GM18909 (cell line): ENCODE measurements around the gene SMTNL2.
"Not testable (repeated sequence)": the region's sequence is repeated elsewhere in the genome, so short reads cannot be mapped to it uniquely, and the experiment has no call there.

ENCODE experiments used
- ATAC-seq: cut with Tn5 transposase; IDR thresholded peaks from one replicate; pipeline ENCODE4 v1.9.1; 2021; ENCODE audit warnings: mild to moderate bottlenecking; ENCODE audit not compliant: unreplicated experiment, poor library complexity

Gene SMTNL2

DNA sequence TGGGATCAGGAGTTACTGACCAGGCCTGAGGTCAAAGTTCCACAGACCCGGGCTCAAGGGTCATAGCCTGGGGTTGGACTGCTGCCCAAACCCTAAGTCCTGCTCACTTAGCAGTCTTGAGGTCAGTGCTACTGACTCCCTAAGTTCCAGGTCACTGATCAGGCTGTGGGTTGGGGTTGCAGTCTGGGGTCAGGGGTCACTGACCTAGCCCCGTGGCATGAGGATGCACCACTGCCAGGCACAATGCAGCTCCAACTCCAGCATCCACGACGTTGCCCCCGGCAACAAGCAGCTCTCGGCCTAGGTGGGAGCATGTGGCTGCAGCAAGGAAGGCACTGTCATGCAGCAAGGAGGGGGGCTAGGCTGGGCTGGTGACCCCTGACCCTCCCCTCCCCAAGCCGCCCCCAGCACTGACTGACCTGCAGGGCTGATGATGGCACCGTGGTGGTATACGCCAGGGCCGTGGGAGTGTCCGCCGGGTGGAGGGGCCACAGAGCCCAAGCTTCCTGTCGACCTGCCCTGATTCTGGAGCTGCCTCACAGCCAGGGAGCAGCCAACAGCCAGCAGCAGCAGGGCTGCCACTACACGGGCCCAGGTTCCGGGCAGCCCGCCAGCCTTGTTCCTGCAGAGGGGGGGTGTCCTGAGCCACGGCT is 25.1 kb upstream of the SMTNL2 start:
- no peak for ATAC-seq

DNA sequence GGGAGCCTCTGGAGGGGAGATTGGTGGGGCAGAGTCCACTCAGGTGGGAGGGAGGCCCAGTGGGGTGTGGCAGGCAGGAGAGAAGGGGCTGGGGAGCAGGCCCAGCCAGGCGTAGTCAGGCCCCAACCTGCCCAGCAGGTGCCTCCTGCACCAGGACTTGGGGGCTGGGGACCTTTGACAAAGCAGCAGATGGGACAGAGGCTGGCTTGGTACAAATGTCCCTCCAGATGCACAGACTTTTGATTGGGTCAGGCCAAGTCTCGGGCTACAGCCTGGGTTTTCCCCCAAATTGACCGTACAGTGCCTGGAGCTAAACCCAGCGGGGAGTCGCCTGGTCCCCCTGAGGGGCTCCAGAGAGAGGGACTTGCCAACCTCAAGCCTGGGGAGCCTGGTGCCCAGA is 24.4 kb upstream of the SMTNL2 start:
- ATAC-seq, result no peak

DNA sequence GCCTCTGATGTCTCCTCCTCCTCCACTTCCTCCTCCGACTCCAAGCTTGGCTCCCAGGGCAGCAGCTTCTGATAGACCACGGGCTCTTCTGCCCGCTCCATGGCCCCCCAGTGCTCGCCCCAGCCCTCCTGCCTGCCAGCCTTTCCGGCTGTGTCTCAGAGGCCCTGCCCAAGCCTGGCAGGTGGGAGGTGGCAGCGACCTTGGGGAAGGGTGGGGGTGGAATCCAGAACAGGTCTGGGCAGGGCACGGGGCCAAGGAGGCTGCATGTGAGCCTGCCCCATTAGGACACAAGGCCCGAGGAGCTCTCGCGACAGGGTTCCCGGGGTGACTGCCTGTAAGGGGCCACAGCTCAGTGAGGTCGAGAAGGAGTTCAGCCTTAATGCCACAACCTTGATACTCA is 23.9 kb upstream of the SMTNL2 start, which contains the start of gene GGT6:
GGT6 (minus strand) TSS at position 157 of the 400 bp plus-strand sequence; CDS start at position 101, 56 bp downstream.
- ATAC-seq, result no peak

DNA sequence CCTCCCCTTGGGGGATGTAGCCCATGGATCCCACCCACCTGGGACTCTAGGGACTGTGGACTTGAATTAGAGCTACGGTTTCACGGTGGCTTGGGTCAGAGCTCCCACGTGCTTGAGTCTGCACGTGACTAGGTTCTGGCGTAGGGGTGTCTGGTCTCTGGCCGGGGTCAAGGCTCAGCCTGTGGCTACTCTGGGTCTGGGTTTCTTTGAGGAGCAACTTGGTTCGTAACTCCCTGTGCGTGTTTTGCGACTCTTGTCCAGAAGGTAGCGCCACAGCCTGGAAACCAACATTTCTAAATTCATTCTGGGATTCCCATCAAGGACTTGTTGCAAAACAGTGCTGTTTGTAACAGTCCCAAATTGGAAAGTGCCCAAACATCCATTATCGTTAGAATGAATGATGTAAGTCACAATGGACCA is 23.5 kb upstream of the SMTNL2 start:
- no peak for ATAC-seq

DNA sequence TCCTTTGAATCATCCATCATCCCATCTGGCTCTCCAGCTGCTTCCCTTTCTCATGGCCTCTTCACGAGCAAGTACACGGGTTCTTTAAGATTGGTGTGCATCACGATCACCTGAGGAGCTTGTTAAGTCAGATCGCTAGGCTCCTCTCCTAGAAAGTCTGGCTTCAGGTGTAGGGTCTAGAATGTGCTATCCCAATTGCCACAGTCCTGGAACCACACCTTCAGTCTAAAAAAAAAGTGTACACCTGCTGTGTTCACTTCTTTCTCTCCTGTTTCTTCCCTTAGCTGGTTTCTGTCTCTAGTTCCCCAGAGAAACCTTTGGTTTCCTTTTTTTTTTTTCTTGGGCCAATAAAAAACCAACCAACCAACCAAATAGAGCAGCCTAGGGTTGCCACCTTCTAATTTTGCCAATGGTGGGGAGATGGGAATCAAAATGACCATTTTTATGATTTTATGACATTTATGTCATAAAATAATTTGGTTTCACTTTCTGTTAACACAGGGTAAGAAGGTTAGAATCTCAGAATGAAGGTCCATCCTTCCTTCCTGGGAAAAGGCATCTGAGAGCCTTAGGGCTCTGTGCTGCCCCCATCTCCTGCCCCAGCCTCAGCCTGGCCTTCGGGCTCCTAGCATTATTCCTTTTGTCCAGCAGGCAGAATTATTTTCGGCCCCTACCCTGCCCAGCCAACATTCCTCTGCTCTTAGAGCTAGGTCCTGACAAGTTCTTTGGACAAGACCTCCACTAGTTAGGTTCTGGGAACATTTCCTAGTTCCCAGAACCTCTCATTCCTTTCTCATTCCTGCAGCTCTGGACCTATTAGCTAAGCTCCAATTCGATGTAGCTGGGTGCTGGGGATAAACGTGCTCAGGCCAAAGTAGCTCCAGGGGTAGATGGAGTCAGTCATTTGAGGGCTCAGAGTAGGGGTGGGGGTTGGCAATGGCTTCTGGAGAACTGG is 22.0 kb upstream of the SMTNL2 start:
- no peak for ATAC-seq

DNA sequence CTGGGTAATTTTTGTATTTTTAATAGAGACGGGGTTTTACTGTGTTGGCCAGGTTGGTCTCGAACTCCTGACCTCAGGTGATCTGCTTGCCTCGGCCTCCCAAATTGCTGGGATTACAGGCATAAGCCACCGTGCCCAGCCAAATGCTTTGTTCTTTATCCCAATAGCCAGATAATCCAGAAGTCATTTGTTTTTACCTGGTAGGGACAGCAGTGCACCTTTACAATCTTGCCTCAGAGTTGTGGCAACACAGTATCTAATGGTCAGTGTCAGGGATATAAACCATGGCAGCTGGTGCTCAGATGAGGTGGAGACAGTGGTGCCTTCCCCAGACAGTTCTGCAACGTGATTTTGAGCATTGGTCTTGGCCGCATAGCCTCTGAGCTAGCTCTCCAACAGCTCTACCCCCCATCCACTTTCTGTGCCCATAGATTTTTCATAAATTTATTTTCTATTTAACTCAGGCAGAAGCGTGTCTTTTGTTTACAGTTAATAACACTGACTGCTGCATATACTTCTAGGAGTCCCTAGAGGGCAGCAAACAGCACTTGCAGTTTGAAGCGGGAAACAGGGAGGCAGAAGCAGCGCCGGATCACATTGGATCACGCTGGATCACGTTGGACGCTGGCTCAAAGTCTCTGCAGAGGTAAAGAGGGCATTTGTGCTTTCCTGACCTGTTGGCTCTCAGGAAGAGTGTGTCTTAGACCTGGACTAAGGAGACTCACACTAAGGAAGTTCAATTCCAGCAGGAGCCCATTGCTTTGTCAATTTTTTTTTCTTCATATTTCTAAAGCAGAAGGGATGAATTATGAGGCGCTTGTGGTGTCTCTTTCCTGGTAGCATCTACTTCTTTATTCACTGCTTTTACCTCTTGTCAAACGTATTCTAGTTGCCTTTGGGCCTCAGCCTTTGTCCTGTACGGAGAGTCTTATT is 18.9 kb upstream of the SMTNL2 start:
- no peak for ATAC-seq

DNA sequence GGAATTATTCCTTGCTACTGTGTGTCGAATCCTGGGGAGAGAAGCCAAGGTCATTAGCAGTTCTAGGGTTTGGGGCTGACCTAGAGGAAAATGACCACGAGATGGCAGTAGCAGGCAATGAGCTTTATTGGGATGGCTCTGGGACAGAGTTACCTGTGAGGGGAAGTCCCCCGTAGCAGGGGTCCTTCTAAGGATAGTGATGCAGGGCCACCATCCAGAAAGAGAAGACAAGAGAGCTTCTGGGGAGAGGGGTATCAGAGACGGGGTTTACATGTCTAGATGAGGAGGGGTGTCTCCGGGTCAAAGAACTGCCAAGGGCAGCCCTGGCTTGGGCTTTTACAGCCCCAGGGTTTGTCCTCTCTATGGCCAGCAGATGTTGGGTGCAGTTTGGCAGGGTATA is 17.5 kb upstream of the SMTNL2 start:
- no peak for ATAC-seq

DNA sequence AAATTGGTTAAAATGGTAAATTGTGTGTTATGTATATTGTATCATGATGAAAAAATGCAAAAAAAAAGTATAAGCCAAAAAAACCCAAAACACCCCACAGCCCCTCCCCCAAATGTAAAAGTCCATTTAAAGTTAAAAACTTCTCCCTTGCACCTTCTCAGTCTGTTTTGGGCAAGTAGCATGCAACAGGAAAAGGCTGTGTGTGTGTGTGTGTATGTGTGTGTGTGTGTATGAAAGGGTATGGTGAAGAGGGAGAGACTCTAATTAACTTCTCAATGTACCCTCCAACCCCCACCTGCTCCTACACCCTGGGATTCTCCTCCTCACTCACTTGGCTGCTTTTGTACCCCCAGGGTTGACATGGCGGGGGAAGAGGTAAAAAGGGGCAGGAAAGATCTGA is 14.7 kb upstream of the SMTNL2 start:
- ATAC-seq, result no peak

DNA sequence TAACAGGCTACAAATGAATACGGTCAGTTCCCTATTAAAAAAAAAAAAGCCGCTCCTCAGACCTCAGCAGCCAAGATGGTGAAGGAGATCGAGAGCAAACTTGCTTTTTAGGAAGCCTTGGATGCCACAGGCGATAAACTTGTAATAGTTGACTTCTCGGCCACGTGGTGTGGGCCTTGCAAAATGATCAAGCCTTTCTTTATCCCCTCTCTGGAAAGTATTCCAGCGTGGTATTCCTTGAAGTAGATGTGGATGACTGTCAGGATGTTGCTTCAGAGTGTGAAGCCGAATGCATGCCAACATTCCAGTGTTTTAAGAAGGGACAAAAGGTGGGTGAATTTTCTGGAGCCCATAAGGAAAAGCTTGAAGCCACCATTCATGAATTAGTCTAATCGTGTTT is 12.2 kb upstream of the SMTNL2 start:
- ATAC-seq, result no peak

DNA sequence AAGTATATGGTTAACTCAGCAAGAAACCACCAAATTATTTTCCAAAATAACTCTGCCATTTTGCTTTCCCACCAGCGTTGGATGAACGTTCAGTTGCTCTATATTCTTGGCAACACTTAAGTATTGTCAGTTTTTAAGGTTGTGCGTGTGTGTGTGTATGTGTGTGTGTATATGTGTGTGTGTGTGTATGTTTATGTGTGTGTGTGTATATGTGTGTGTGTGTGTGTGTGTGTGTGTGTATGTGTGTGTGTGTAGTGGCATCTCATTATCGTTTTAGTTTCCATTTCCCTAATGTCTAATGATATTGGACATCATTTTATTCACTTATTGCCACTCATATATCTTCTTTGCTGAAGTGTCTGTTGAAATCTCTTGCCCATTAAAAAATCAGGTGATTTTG is 11.2 kb upstream of the SMTNL2 start:
- no peak for ATAC-seq

DNA sequence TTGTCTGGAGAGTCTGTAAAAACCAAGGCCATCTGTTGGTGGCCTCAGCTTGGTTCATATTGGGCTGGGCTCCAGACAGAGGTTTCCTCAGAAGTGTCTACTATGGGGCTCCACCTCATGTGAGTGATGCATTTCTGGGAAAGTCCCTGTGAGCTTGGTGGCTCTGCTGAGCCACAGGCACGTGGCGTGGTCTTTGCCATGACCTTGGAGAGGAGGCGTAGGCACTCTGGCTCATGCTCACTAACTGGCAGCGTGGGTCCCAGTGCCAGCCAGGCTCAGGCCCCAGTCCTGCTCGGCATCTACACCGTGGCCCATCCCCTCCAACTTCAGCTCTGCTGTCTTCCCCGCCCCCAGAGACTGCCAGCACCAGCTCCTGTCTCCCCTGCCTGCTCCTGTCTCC is 10.7 kb upstream of the SMTNL2 start:
- ATAC-seq, result no peak

DNA sequence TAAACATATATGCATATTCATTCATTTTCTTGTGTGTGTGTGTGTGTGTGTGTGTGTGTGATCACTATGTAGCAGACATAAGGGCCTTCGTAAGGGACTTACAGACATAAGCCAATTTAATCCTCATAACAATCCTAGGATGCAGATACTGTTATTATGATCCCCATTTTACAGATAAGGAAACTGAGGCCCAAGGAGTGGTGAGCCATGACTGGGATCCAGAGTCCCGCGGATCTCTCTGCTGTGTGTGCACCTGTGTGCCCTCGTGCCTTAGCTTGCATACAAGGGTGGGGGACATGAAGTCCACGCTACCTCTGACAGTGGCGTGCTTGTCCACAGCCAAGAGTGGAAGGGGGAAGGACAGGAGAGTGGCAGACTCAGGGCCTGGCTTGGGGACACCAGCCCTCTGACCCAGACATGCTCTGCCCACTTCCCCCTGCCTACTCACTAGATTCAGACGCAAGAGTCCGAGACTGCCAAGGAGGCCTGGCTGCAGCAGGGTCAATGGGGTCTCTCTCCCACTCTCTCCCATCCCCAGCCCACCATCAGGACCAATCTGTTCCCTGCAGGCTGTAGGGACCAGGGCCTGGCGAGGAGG is 9.8 kb upstream of the SMTNL2 start:
- ATAC-seq, result no peak

DNA sequence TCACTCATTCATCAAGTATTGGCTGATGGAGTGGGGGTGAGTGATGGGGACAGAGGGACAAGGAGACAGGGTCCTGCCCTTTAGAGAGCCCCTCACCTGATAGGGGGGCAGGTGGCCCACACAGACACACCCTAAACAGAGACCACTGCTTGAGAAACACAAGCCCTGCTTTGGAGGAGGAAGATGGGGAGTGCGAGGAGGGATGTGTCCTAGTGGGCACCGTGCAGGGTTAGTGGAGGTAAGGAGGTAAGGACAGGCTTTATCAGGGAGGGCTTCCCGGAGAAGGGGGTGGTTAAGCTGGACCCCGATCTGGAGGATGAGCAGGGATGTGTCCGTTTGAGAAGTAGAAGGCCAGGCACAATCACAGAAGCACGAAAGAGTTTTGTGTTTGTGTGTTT is 8.2 kb upstream of the SMTNL2 start:
- ATAC-seq, result no peak

DNA sequence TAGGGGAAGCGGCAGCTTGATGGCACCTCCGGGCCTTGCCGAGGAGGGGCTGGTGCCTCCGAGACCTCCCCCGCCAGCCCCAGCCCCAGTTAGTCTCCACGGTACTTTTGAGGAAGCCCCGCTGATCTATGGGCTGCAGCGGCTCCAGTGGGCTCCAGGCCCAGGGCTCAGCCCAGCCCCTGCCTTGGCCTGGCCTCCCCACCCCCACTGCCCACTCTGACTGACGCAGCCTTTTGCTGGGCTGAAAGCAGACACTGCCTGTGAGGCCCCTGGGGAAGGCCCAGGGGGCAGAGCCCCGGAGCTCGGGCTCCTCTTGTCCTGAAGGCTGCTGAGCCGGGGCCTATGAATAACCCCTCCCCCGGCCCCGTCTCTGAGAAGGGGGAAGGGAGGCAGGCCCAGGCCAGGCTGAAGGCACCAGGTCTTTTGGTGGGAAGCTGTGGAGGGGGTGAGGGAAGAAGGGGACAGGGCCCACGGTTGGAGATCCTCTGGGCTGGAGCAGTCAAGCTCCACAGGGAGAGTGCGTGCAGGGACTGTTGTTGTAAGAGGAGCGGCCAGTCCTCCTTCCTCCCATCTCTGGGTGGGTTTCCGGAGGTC is 7.5 kb upstream of the SMTNL2 start:
- ATAC-seq, result no peak

DNA sequence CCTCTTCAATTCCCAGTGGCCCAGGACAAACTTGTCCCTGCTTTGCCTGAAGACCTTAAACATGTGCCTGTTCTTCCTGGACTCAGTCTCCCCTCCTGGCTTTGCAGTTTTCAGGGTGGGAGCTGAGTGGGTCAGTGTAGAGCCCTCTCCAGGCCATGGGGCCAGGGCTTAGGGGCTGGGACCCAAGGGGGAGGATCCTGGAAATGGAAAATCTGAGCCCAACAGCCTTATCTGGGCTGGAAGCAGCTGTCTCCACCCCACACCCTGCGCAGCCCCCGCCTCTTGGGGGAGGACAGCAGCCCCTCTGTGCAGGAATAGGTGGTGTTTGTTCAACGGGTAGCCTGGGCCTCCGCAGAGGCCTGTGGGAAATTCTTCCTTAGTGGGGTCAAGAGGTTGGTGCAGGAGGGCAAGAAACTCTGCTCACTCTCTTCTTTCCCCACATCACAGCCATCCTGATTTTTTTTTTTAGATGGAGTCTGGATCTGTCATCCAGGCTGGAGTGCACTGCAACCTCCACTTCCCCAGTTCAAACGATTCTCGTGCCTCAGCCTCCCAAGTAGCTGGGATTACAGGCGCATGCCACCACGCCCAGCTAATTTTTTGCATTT is 6.8 kb upstream of the SMTNL2 start:
- no peak for ATAC-seq

DNA sequence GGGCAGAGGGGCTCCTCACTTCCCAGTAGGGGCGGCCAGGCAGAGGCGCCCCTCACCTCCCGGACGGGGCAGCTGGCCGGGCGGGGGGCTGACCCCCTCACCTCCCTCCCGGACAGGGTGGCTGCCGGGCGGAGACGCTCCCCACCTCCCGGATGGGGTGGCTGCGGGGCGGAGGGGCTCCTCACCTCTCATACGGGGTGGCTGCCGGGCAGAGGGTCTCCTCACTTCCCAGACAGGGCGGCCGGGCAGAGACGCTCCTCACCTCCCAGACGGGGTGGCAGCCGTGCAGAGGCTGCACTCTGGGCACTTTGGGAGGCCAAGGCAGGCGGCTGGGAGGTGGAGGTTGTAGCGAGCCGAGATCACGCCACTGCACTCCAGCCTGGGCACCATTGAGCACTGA is 6.0 kb upstream of the SMTNL2 start:
- not testable (repeated sequence) for ATAC-seq

DNA sequence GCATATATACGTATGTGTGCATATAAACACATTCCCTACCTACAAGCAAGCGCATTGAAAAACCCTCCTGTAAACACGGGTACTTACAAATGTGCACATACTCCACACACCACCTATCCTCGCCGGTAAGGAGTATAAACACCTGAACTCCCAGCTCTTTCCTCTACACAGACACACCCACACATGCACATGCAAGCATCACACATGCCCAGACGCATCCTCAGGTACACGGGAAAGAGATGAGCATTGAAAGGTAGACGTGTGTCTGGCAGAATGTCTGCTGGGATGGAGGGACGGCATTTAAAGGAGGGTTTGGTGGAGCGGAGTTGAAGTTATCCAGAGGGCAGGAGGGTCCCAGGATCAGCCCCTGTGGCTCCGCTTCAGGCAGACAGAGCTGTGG is 4.7 kb upstream of the SMTNL2 start:
- ATAC-seq, result no peak

DNA sequence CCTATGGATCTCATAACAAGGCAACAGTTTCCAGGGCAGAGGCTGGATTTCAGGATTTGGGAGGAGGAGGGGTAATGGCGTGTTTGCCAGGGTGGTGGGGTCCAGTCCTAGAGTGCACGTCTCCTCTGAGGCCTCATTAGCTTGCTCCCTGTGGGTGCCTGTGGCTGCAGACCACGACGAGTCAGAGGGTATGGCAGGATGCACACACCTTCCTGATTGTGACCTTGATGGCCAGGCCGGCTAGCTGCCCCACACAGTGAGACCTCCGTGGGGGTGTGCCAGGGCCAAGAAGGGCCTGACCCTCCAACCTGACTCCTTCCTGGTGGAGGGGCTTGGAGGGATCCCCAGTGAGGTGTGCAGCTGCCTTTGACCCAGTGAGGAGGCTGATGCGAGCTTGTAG is 4.0 kb upstream of the SMTNL2 start:
- ATAC-seq, result no peak

DNA sequence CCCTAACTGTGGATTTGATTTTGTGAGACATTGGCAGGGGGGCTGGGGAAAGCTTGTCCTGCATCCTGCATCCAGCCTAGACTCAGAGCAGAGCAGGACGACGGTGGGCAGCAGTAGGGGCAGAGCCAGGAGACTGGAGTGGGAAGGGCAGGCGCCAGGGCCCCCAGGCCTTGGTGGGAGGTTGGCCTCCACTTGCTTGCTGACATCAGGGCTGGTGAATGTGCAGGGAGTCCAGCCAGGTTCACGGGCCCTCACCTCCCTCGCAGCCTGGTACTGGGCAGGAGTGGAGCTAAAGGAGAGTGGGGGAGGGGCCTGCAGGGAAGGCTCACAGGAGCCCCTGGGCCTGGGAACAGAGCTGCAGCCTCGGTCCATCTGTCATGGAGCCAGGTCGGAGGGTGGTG is 2.2 kb upstream of the SMTNL2 start:
- no peak for ATAC-seq
